Measurements from ENCODE around the gene KLK10.
"Not testable (repeated sequence)": the region's sequence is repeated elsewhere in the genome, so short reads cannot be mapped to it uniquely, and the experiment has no call there.

KLK10 gene

DNA sequence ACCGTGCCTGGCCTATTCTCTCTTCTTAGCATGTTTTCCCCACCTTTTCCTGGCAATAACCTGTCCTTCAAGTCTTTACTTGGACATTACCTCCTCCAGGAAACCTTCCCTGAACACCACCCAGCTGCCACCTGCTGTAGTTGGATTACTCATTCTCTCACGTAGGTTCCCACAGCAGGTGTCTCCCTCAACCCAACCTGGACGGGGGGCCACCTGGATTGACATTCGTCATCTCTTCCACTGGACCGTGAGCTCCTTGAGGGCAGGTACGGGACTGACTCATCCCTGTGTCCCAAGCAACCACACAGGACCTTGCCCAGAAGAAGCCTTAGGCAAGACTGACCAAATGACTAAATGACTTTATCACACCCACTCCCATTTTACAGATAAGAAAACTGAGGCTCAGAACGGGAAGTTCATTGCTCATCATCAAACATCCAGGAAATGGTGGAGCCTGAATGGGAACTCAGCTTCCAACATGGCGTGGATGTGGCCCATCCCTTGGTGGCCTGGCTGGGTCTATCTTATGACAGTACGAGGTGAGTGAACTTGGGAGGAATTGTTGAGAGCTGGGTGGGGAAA, 46.6 kb downstream of the KLK10 start:
- DNase-seq (ENCODE audit: extremely low read depth in 1 of 2, low read depth in 1 of 2): no peak

DNA sequence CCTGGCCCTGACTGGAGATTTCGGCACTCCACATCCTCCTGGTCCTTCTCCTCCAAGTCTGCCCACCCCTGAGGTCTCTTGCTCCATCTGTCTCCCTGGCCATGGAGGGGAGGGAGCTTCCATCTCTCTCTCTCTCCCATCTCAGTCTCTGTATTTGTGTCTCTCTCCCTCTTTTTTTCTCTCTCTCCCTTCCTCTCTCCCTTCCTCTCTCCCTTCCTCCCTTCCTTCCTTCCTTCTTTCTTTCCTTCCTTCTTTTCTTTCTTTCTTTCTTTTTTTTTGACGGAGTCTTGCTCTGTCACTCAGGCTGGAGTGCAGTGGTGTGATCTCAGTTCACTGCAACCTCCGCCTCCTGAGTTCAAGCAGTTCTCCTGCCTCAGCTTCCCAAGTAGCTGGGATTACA, 49.7 kb downstream of the KLK10 start:
- DNase-seq (ENCODE audit: extremely low read depth in 1 of 2, low read depth in 1 of 2): not testable (repeated sequence)

DNA sequence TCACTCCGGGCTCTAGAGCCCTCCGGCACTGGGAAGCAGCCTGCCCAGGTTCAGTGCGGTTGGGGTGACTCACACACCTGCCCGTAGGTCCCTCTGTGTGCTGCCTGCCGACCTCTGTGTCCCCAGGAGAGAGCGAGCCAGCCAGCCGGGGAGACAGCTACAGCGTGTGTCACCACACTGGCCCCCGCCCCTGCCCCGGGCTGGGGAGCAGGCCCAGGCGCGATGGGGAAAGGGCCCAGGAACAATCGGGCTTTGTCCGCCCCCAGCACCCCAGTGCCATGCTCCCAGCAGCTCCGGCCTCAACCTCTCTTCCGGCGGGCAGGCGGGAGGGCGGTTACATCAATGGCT, 50.1 kb downstream of the KLK10 start, which contains the start of gene KLK6:
Gene KLK6 (minus strand): TSS at position 179 of the 348 bp plus-strand sequence. CDS start 1,487 bp downstream, outside the sequence.
- DNase-seq (ENCODE audit: extremely low read depth in 1 of 2, low read depth in 1 of 2): no peak

DNA sequence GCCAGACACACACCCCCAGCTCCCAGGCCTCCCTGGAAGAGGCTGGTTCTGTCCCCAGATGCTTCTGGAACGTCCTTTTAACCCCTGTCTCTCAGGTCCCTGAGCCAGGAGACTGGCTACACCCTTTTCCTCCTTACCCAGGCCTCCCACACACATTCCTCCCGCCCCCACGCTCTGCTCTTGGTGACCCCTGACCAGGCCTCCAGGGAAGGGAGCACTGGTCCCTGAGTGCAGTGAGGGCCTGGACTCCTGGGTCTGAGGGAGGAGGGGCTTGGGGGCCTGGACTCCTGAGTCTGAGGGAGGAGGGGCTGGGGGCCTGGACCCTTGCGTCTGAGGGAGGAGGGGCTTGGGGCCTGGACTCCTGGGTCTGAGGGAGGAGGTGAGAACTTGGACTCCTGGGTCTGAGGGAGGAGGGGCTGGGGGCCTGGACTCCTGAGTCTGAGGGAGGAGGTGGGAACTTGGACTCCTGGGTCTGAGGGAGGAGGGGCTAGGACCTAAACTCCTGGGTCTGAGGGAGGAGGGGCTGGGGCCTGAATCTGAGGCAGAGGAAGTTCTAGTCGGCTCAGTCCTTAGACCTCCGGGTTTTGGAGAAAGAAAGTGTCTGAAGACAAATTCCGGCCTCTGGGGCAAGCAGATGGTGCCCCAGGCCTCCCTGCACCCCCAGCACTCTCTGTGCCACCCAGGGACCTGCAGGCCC, 50.6 kb downstream of the KLK10 start:
- no peak for DNase-seq (ENCODE audit: extremely low read depth in 1 of 2, low read depth in 1 of 2)

DNA sequence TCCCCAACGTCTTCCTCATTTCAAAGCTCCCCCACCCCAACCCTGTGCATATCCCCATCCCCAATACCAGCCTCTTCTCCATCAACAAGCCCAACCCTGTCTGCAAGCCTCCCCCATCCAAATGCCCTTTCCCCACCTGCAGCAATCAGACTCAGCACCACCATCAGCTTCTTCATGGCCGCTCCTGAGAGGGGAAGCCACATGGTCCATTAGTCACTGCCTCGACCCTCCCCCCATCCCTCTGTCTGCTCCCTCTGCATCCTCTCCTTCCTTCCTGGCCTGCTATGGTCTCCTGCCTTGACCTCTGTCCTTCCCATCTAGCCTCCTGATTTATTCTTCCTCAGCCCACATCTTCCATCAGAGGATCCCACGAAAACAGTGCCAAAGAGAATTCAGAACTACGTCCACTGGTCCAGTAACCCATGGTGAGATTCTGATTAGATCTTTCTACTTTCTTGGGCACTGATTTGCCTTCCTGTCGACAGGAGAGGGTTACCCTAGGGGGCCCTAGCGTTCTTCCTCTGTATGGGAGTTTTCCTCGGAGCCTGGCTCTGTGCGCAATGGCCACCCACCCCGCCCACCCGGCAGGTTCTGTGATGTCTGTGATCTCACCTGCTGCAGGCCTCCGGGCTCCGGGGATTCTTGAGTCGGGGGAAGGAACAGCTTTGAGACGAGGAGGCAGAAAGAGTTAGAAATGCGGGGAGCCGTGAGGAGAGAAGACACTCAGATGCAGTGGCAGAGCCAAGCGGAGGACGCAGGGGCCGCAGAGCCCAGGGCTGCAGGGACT, 51.4 kb downstream of the KLK10 start:
- DNase-seq (ENCODE audit: extremely low read depth in 1 of 2, low read depth in 1 of 2): no peak

DNA sequence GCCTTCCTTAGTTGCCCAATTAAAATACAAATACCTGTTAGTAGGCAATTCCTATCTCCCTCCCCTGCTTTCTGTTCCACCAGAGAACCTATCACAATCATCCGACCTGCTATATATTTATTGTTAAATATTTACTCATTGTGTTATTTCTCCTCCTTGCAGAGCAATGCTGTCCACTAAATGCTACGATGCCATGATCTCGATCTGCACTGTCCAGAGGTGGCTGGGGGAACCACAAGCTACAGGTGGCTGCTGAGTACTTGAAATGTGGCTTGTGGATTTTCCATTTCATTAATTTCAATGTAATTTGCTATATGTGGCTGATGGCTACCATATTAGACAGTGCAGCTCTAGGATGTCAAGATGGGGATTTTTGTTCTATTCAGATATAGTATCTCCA, 55.2 kb downstream of the KLK10 start:
- DNase-seq (ENCODE audit: extremely low read depth in 1 of 2, low read depth in 1 of 2): no peak

DNA sequence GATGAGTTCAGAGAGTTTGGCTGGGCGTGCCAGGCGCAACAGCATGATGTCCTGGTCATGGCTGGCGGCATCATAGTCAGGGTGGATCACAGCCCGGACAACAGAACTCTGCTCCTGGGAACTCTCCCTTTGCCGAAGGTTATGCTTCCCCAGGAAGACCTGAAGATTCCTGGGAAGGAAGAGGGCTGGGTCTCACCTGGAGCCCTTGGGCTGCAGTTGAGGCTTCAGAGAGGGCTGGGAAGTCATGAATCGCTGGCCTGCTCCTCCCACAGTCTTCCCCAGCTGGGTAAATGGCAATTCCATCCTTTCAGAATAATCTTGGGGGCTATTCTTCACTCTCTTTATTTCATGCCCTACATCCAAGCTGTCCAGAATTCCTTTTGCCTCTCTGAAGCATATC, 56.1 kb downstream of the KLK10 start:
- no peak for DNase-seq (ENCODE audit: extremely low read depth in 1 of 2, low read depth in 1 of 2)
